EH (cell line): Measurements from ENCODE around the gene PAQR4.

Source experiments
- DNase-seq: peaks from one replicate; pipeline ENCODE4 v3.0.0-alpha.2; 2015; ENCODE audit warnings: low read depth

Gene PAQR4

GRCh38 chr16:2981177-2981898 is 12.2 kb downstream of the PAQR4 start:
- no peak for DNase-seq

GRCh38 chr16:2981899-2982250 is 12.7 kb downstream of the PAQR4 start:
- DNase-seq: no peak

GRCh38 chr16:2982402-2982801 is 13.3 kb downstream of the PAQR4 start:
- DNase-seq: no peak

GRCh38 chr16:2983706-2984136 is 14.6 kb downstream of the PAQR4 start:
- peak; percentile 81 for DNase-seq

- no peak for DNase-seq
These were observed 16.3 kb downstream of the PAQR4 start for GRCh38 chr16:2985462-2985861.

GRCh38 chr16:2985893-2986355 is 16.8 kb downstream of the PAQR4 start:
- no peak for DNase-seq

GRCh38 chr16:2986623-2987188 is 17.6 kb downstream of the PAQR4 start:
- DNase-seq: no peak

- no peak for DNase-seq
These were observed 18.1 kb downstream of the PAQR4 start for GRCh38 chr16:2987286-2987685.

- DNase-seq: no peak
These were observed 18.7 kb downstream of the PAQR4 start for GRCh38 chr16:2987833-2988232.

GRCh38 chr16:2988590-2989099 is 19.5 kb downstream of the PAQR4 start:
- DNase-seq: no peak

- no peak for DNase-seq
These were observed 21.7 kb downstream of the PAQR4 start for GRCh38 chr16:2990891-2991290.

- no peak for DNase-seq
These were observed 22.6 kb downstream of the PAQR4 start for GRCh38 chr16:2991566-2992261.

- no peak for DNase-seq
These were observed 23.4 kb downstream of the PAQR4 start for GRCh38 chr16:2992383-2993081.

GRCh38 chr16:2996298-2996697 is 27.1 kb downstream of the PAQR4 start:
- DNase-seq: no peak

GRCh38 chr16:2999929-3000328 is 30.8 kb downstream of the PAQR4 start:
- DNase-seq: no peak

- DNase-seq: no peak
These were observed 31.4 kb downstream of the PAQR4 start for GRCh38 chr16:3000540-3000939.

GRCh38 chr16:3001316-3001715 is 32.2 kb downstream of the PAQR4 start:
- DNase-seq: no peak

GRCh38 chr16:3003582-3004270 is 34.6 kb downstream of the PAQR4 start:
- peak; percentile 99 for DNase-seq

GRCh38 chr16:3004319-3004718 is 35.2 kb downstream of the PAQR4 start:
- peak; percentile 8 for DNase-seq

- DNase-seq: no peak
These were observed 35.7 kb downstream of the PAQR4 start for GRCh38 chr16:3004781-3005284.
